Liver (tissue), 3 donors: Measurements from ENCODE around the gene ARHGAP28.

Source experiments
- CTCF ChIP-seq: fragments of 150-350 bp; IDR thresholded peaks from 2 replicates; pipeline ENCODE4 v1.5.1; 2017; ENCODE audit warnings: improper control_type of control experiment, low read depth, low read length; ENCODE audit not compliant: missing input control
- HNF4A ChIP-seq, 2 donors: conservative IDR thresholded peaks; 2 replicates each; pipeline ENCODE4 v1.6.1; 2016; ENCODE audit warnings: antibody characterized with exemption in 2 of 2, mild to moderate bottlenecking in 2 of 2
- JUND ChIP-seq, 2 donors: IDR thresholded peaks; 2 replicates each; pipeline ENCODE4 v1.6.1; 2016; ENCODE audit warnings: antibody characterized with exemption in 2 of 2
- YY1 ChIP-seq: IDR thresholded peaks from 2 replicates; pipeline ENCODE4 v1.6.1; 2016; ENCODE audit warnings: antibody characterized with exemption, mild to moderate bottlenecking
- donor health status: healthy.
- donor health status: healthy.

GRCh38 chr18:6781796-6782195 is 52.3 kb downstream of the ARHGAP28 start:
- TF ChIP-seq CTCF: no peak
- TF ChIP-seq HNF4A (conservative IDR thresholded peaks at IDR 0.05): no peak
- no peak for TF ChIP-seq JUND (IDR thresholded peaks at IDR 0.05)
- TF ChIP-seq YY1: no peak
